HG02571 (cell line): Measurements from ENCODE around the gene ANKRD16.
"Not testable (repeated sequence)": the region's sequence is repeated elsewhere in the genome, so short reads cannot be mapped to it uniquely, and the experiment has no call there.

Experiments used
- ATAC-seq: cut with Tn5 transposase; IDR thresholded peaks from one replicate; pipeline ENCODE4 v1.9.1; 2021; ENCODE audit warnings: mild to moderate bottlenecking, moderate library complexity; ENCODE audit not compliant: unreplicated experiment

Gene ANKRD16

GRCh38 chr10:5877041-5877440 is 12.7 kb downstream of the ANKRD16 start:
- not testable (repeated sequence) for ATAC-seq

DNA sequence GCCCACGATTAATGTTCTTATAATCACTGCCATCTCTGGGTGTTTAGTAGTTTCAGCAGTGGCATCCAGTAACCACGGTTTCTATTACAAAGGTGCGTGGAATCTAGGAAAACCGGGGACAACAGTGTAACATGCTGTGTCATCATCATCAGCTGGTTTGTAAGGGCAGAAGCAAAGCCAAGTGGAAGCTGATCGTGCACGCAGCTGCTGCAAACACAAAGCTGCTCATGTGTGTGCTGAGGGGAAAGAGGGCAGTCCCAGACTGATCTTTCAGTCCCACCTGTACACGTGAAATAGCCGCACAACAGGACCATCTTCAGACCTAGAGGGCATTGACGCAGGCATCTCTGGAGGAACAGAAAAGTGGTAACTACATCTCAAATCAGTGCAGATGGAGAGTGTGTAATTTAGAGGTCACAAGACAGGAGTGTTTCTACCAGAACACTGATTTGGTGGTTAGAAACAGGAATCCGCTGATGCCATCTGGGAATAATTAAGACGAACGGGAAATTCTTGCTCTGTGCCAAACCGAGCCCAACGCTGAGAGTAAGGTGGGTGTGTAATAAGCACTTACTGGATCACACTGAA is 13.4 kb downstream of the ANKRD16 start:
- ATAC-seq, result no peak

DNA sequence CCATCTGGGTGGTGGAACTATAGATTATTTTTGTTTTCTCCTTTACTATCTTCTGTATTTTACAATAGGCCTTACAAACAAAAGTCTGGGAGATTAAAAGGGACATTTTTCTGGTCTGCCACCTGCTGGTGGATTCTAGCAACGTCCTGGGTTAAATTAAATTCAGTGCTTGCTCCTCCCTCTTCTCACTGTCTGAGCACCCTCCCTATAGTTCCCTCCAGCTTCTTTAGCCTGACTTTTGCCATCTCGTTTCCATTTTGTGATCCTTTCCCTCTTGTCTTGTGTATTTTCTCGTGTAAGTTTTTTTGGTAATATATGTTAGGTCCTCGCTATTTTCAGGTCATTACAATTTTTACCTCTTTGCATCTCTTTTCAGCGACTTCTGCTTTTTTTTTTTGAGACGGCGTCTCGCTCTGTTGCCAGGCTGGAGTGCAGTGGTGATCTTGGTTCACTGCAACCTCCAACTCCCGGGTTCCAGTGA is 16.1 kb downstream of the ANKRD16 start:
- peak; percentile 59 for ATAC-seq

GRCh38 chr10:5871596-5871995 is 18.1 kb downstream of the ANKRD16 start:
- ATAC-seq, result no peak

DNA sequence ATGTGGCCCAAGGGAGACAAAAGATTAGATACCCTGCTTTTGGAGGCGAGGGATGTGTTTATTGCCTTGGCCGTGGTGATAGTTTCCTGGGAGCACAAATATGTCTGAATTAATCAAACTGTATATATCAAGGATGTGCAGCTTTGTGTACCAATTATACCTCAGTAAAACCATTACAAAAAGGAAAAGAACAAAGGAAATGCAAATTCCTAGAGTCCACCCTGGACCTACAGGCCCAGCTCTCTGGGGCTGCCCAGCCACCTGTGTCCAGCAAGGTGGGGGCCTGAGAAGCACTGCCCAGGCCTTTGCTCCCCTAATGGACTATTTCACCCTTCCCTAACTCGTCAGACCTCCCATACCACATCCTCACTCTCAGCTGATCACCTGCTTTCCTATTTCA is 20.5 kb downstream of the ANKRD16 start:
- no peak for ATAC-seq

GRCh38 chr10:5868383-5868782 is 21.3 kb downstream of the ANKRD16 start:
- not testable (repeated sequence) for ATAC-seq

DNA sequence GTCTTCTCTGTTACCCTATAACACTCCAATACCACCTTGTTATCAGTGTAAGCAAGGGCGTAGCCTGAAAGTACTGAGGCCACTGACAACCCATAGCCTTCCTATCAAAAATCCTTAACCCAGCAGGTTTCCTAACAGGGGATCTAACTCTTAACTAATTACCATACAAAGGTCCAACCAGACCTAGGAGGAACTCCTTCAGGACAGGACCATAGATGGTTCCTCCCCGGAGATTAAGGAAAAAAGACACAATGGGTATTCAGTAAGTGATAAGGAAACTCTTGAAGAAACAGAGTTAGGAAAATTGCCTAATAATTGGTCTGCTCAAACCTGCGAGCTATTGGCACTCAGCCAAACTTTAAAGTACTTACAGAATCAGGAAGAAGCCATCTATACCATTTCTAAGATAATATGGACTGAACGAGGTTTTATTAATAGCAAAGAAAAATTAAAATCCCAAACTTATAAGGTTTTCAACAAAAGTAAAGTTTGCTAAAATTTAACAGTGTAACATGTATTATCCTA is 22.5 kb downstream of the ANKRD16 start:
- not testable (repeated sequence) for ATAC-seq

DNA sequence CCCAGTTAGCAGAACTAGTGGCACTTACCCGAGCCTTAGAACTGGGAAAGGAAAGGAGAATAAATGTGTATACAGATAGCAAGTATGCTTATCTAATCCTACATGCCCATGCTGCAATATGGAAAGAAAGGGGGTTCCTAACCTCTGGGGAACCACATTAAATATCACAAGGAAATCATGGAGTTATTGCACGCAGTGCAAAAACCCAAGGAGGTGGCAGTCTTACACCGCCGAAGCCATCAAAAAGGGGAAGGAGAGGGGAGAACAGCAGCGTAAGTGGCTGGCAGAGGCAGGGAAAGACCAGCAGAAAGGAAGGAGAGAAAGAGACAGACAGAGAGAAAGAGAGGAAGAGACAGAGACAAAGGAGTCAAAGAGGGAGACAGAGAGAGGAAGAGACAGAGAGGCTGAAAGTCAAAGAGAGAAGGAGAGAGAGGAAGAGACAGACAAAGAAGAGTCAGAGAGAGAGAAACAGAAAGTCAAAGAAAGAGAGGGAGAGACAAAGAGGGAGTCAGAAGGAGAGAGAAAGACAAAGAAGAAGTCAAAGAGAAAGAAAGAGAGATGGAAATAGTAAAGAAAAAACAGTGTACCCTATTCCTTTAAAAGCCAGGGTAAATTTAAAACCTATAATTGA is 23.1 kb downstream of the ANKRD16 start:
- ATAC-seq, result not testable (repeated sequence)

- ATAC-seq, result not testable (repeated sequence)
Measured at GRCh38 chr10:5862981-5863685, 26.6 kb downstream of the ANKRD16 start.

GRCh38 chr10:5862360-5862961 is 27.2 kb downstream of the ANKRD16 start:
- ATAC-seq, result peak; percentile 91

GRCh38 chr10:5860066-5860465 is 29.6 kb downstream of the ANKRD16 start:
- no peak for ATAC-seq

DNA sequence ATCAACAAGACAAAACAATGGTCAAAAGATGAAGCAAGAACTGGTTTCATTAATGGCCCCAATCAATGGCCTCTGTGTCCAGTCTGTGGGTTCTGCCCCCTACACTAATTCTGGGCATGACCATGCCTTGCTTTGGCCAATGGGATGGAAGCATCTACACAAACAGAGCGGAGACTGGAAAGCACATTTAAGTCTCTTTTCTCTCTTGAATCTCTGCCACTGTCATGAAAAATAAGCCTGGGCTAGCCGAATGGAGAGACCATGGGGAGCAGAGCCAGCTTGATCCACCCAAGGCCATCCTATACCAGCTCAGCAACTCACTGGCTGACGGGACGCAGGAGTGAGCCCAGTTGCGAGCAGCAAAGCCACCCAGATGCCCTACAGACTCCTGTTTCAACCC is 30.9 kb downstream of the ANKRD16 start:
- no peak for ATAC-seq

- ATAC-seq, result no peak
Measured at GRCh38 chr10:5856701-5857004, 33.0 kb downstream of the ANKRD16 start.

- ATAC-seq, result no peak
Measured at GRCh38 chr10:5855979-5856700, 33.6 kb downstream of the ANKRD16 start.

- no peak for ATAC-seq
Measured at GRCh38 chr10:5854131-5854475, 35.6 kb downstream of the ANKRD16 start.

- not testable (repeated sequence) for ATAC-seq
Measured at GRCh38 chr10:5846667-5847066, 43.0 kb downstream of the ANKRD16 start.

DNA sequence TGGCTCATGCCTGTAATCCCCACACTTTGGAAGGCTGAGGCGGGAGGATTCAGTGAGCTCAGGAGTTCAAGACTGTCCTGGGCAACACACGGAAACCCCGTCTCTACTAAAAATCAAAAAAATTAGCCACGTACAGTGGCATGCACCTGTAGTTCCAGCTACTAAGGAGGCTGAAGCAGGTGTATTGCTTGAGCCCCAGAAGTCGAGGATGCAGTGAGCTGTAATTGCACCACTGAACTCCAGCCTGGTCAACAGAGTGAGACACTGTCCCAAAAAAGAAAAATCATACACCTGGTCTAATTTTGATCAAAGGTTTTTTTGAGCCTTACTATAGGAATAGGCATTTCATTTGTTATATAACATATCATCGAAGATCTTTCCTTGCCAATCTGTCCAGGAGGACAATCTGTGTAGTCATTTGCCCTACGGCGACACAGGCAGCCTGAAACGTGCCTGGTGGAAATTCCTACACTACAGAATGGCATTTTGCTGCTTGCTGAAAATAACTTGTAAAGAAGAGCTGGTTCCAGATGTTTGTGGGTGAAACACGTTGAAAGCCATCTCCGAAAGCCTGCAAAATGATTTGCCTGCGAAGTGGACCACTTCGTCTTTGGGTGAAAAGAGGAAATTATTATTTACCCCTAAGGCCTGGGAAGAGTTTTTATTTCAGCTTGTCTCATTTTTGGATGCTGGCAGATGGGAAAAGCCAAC is 45.2 kb downstream of the ANKRD16 start:
- ATAC-seq, result no peak

DNA sequence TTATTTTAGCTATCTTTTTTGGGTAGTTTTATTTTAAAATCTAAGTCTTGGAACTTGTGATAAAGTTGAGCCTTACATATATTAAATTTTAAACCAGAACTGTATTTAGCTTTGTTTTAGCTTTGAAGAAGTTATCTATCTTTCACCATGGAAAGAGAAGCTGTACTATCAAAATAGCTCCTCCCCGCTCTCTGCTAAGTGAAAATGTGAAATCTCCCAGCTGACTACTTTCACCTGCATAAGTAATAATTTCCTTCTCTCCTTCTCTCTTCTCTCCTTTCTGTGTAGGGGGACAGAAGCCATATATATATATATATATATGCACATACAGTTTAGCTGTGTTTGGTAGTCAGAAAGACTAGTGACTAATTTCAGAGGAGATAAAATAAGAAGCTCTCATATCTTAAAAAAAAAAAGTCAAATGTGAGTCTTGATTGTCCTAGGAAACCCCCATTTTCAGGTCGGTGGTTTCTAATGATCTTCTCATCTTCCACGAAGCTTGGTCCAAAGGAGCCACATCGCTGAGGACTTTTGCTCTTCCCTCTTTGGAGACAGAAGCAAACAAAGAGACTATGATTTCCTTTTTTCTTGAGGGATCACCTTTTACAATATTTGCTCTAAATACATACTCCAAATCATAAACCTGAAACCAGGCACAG is 45.9 kb downstream of the ANKRD16 start:
- ATAC-seq, result no peak

DNA sequence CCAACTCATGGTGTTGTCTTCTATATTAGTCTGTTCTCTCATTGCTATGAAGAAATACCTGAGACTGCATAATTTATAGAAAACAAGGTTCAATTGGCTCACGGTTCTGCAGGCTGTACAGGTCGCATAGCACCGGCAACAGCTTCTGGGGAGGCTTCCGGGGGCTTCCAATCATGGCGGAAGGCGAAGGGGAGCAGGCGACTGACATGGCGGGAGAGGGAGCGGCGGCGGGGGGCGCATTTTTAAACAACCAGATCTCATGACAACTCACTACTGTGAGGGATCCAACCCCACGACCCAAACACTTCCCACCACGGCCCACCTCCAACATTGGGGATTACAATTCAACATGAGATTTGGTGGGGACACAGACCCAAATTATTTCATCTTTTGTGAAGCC is 47.7 kb downstream of the ANKRD16 start:
- no peak for ATAC-seq
